GM12878 (cell line): Measurements from ENCODE around the gene MRPL38.

Experiments used
- BRCA1 ChIP-seq: IDR thresholded peaks from 2 replicates; pipeline ENCODE4 v1.6.1; 2011; ENCODE audit warnings: low read depth, low read length, improper control_type of control experiment
- CHD4 ChIP-seq: fragments of 200-600 bp; sonication (generic); IDR thresholded peaks from 2 replicates; pipeline ENCODE4 v1.6.1; 2016; ENCODE audit warnings: mild to moderate bottlenecking
- EZH2 ChIP-seq: IDR thresholded peaks from 2 replicates; pipeline ENCODE4 v1.6.1; 2012; ENCODE audit warnings: low read depth, mild to moderate bottlenecking, control low read depth, inconsistent platforms, low read length, borderline replicate concordance; ENCODE audit not compliant: control insufficient read depth
- GABPA ChIP-seq: IDR thresholded peaks from 2 replicates; pipeline ENCODE4 v1.6.1; 2014; ENCODE audit warnings: antibody characterized with exemption, low read depth, mild to moderate bottlenecking, inconsistent platforms
- KDM1A ChIP-seq: fragments of 200-600 bp; sonication (generic); IDR thresholded peaks from 2 replicates; pipeline ENCODE4 v1.6.1; 2016; ENCODE audit warnings: borderline replicate concordance
- NFYA ChIP-seq: IDR thresholded peaks from 2 replicates; pipeline ENCODE4 v1.6.1; 2011; ENCODE audit warnings: low read depth, mild to moderate bottlenecking, low read length, improper control_type of control experiment, borderline replicate concordance
- POLR2AphosphoS2 ChIP-seq: IDR thresholded peaks from 2 replicates; pipeline ENCODE4 v1.6.1; 2011; ENCODE audit warnings: low read depth, mild to moderate bottlenecking, low read length, improper control_type of control experiment, moderate library complexity
- POLR2AphosphoS5 ChIP-seq: IDR thresholded peaks from 2 replicates; pipeline ENCODE4 v1.6.1; 2011; ENCODE audit warnings: mild to moderate bottlenecking, low read length, inconsistent platforms
- SMARCA5 ChIP-seq: fragments of 450-650 bp; IDR thresholded peaks from 2 replicates; pipeline ENCODE4 v1.6.1; 2017; ENCODE audit warnings: mild to moderate bottlenecking
- SPI1 ChIP-seq: IDR thresholded peaks from 2 replicates; pipeline ENCODE4 v1.6.1; 2011; ENCODE audit warnings: low read depth, mild to moderate bottlenecking, low read length, moderate library complexity, borderline replicate concordance; ENCODE audit not compliant: insufficient read depth
- SREBF2 ChIP-seq: IDR thresholded peaks from 2 replicates; pipeline ENCODE4 v1.6.1; 2012; ENCODE audit warnings: mild to moderate bottlenecking, low read length
- TF ChIP-seq, protein P1 (sequence below): IDR thresholded peaks from 2 replicates; pipeline ENCODE4 v1.6.1; 2011; ENCODE audit warnings: low read depth, low read length, improper control_type of control experiment, borderline replicate concordance

DNA sequence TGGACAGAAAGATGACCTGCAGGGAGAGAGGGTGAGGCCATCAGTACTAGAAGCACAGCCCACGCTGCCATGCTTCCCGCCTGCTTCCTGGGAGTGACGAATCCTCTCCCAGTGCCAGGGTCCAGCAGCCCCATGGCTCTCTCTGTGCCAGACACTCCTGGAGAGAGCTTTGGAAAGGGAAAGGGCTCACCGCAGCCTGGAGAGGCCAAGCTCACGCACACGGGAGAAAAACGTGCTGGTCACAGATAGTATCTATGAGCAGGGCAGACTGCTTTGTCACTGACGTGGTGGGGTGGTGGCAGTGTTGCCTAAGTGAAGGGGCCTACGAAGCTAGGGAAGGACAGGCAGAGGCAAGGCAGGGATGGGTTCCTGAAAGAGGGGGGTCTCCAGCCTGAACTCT is 55.0 kb downstream of the MRPL38 start:
- TF ChIP-seq NFYA (no peak), KDM1A (no peak), SMARCA5 (no peak), POLR2AphosphoS5 (no peak), POLR2AphosphoS2 (no peak; the same call in 1 of the 2 replicates), GABPA (no peak), SPI1 (no peak), BRCA1 (no peak), EZH2 (no peak), SREBF2 (no peak), CHD4 (no peak)
- TF ChIP-seq, protein P1, sequence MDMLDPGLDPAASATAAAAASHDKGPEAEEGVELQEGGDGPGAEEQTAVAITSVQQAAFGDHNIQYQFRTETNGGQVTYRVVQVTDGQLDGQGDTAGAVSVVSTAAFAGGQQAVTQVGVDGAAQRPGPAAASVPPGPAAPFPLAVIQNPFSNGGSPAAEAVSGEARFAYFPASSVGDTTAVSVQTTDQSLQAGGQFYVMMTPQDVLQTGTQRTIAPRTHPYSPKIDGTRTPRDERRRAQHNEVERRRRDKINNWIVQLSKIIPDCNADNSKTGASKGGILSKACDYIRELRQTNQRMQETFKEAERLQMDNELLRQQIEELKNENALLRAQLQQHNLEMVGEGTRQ: no peak
